Naive thymus-derived CD4-positive, alpha-beta T cell (primary cell): ENCODE data around the gene NUDT4. TPM values are rescaled to one million over a fixed set of nuclear protein-coding genes. Genes with fewer than 3 reads are reported as not detected.

Experiments used
- ATAC-seq: fragments of 150-1000 bp; cut with Tn5 transposase; 2 replicates; pipeline ENCODE4 v1.10.0; 2021; ENCODE audit warnings: mild to moderate bottlenecking, moderate library complexity
- CTCF ChIA-PET: fragments of 350-600 bp; sonication (Branson Sonifier 250); formaldehyde crosslinking; loops from one replicate; lab custom pipeline; 2021; ENCODE audit warnings: antibody characterized with exemption; lab: Charles Lee
- POLR2A ChIA-PET: fragments of 350-600 bp; sonication (Branson Sonifier 250); formaldehyde crosslinking; loops from one replicate; lab custom pipeline; 2021; ENCODE audit warnings: antibody characterized with exemption, inconsistent platforms; lab: Charles Lee
- DNase-seq, 9 donors: peaks; one replicate each; pipeline versions ENCODE4 v3.0.0 to v3.0.0-alpha.2; 2020 to 2022; ENCODE audit warnings: mixed read lengths in 1 of 9
- H3K27ac ChIP-seq: one replicate; pipeline ENCODE4 v1.7.0; 2013; ENCODE audit warnings: mild to moderate bottlenecking, low read depth, low read length, moderate library complexity
- H3K27me3 ChIP-seq, 2 donors: one replicate each; pipeline ENCODE4 v1.7.0; 2013; ENCODE audit warnings: low read length in 2 of 2, mild to moderate bottlenecking in 2 of 2, moderate library complexity in 2 of 2; ENCODE audit not compliant: control insufficient read depth in 2 of 2, insufficient read depth in 2 of 2
- H3K36me3 ChIP-seq, 3 experiments: 1 replicate in 2 of 3; 2 replicates in 1 of 3; pipeline ENCODE4 v1.7.0; 2013; ENCODE audit warnings: low read length in 3 of 3, mild to moderate bottlenecking in 3 of 3, moderate library complexity in 1 of 3; ENCODE audit not compliant: insufficient read depth in 3 of 3, control insufficient read depth in 2 of 3
- H3K4me1 ChIP-seq, 2 donors: one replicate each; pipeline ENCODE4 v1.7.0; 2013; ENCODE audit warnings: low read length in 2 of 2, mild to moderate bottlenecking in 2 of 2, moderate library complexity in 1 of 2; ENCODE audit not compliant: control insufficient read depth in 2 of 2, insufficient read depth in 2 of 2
- H3K4me3 ChIP-seq: 2 replicates; pipeline ENCODE4 v1.7.0; 2013; ENCODE audit warnings: mild to moderate bottlenecking, low read length
- H3K9me3 ChIP-seq, 3 experiments: 1 replicate in 2 of 3; 2 replicates in 1 of 3; pipeline ENCODE4 v1.7.0; 2013; ENCODE audit warnings: low read length in 3 of 3; ENCODE audit not compliant: control insufficient read depth in 2 of 3
- H3K27ac Mint-ChIP-seq, 9 donors: one replicate each; pipeline ENCODE4 v1.8.0; 2020 to 2022; ENCODE audit warnings: mixed read lengths in 9 of 9, mild to moderate bottlenecking in 8 of 9, moderate library complexity in 5 of 9, inconsistent platforms in 2 of 9
- H3K27me3 Mint-ChIP-seq, 5 donors: one replicate each; pipeline ENCODE4 v1.8.0; 2021 to 2022; ENCODE audit warnings: mixed read lengths in 5 of 5, mild to moderate bottlenecking in 1 of 5
- H3K36me3 Mint-ChIP-seq, 5 donors: one replicate each; pipeline ENCODE4 v1.8.0; 2020 to 2022; ENCODE audit warnings: mixed read lengths in 5 of 5, mild to moderate bottlenecking in 3 of 5, inconsistent platforms in 1 of 5
- H3K4me1 Mint-ChIP-seq, 7 donors: one replicate each; pipeline ENCODE4 v1.8.0; 2020 to 2022; ENCODE audit warnings: mixed read lengths in 7 of 7, mild to moderate bottlenecking in 3 of 7, inconsistent platforms in 1 of 7
- H3K4me3 Mint-ChIP-seq, 10 donors: one replicate each; pipeline ENCODE4 v1.8.0; 2020 to 2022; ENCODE audit warnings: mild to moderate bottlenecking in 10 of 10, mixed read lengths in 10 of 10, moderate library complexity in 6 of 10, inconsistent platforms in 2 of 10
- H3K9me3 Mint-ChIP-seq, 11 donors: one replicate each; pipeline ENCODE4 v1.8.0; 2020 to 2022; ENCODE audit warnings: mixed read lengths in 11 of 11, mild to moderate bottlenecking in 4 of 11, inconsistent platforms in 1 of 11, moderate library complexity in 1 of 11
- intact Hi-C, 2 donors: fragments of 100-400 bp; cut with micrococcal nuclease; formaldehyde crosslinking; loops; one replicate each; pipeline ENCODE4 v1.15.1; 2023
- polyA plus RNA-seq, 2 donors: library from polyadenylated mRNA; unstranded; fragments of 300-500 nt; fragmentation: Illumina TruSeq; gene quantifications; one replicate each; pipeline ENCODE4 v1.2.3, GENCODE V29; 2021
- total RNA-seq, 6 experiments: library from RNA in 5 of 6; stranded (reverse) in 5 of 6; gene quantifications; 1 replicate in 5 of 6; 2 replicates in 1 of 6; pipeline ENCODE4 v1.2.3 and lab custom pipeline; 2021 to 2026

Gene NUDT4
- total and polyA plus RNA-seq, 7 experiments from 2014 or later: 37.1 to 85.1 (median 51.2) TPM

GRCh38 chr12:93415723-93416464 is 38.2 kb downstream of the NUDT4 start:
- Histone ChIP-seq H3K36me3 (peaks cover 0 to 2% (median 0%) of the 10 kb centered on the region in 3 experiments), H3K4me3 (no peak overlapping the region), H3K9me3 (no peaks in the 10 kb centered on the region), H3K27me3 (no peaks in the 10 kb centered on the region), H3K27ac (no peak overlapping the region), H3K4me1 (peaks cover 5 to 31% of the 10 kb centered on the region in 2 donors)
- H3K4me1 Mint-ChIP-seq: peaks cover 51 to 92% (median 85%) of the 10 kb centered on the region in 7 donors
- peaks cover 0 to 16% (median 4%) of the 10 kb centered on the region in 5 donors for H3K36me3 Mint-ChIP-seq
- peak overlapping the region in 8 of 10 donors; percentile 20 to 53 (median 40) for H3K4me3 Mint-ChIP-seq
- POLR2A ChIA-PET: no interaction called here
- no peaks in the 10 kb centered on the region for H3K27me3 Mint-ChIP-seq
- DNase-seq: no peak
- peak overlapping the region in 7 of 9 donors; percentile 13 to 75 (median 54) for H3K27ac Mint-ChIP-seq
- no peak for ATAC-seq
- intact Hi-C loops: loop anchor here in 1 of 2 donors (5.0 kb wide), 2 partner anchors 389 to 686 kb away; no protein-coding TSS in a partner anchor
- peaks cover 0 to 1% (median 0%) of the 10 kb centered on the region in 11 donors for H3K9me3 Mint-ChIP-seq
- CTCF ChIA-PET: interaction anchor here (0.6 kb wide), 1 partner anchor 25 kb away, joined by 3 read pairs; no protein-coding TSS in a partner anchor

- H3K9me3 Mint-ChIP-seq: peaks cover 0 to 1% (median 0%) of the 10 kb centered on the region in 11 donors
- Histone ChIP-seq H3K4me1 (peaks cover 0 to 24% of the 10 kb centered on the region in 2 donors), H3K27me3 (no peaks in the 10 kb centered on the region), H3K36me3 (no peaks in the 10 kb centered on the region), H3K9me3 (no peaks in the 10 kb centered on the region), H3K27ac (no peak overlapping the region), H3K4me3 (no peak overlapping the region)
- H3K4me1 Mint-ChIP-seq: peaks cover 49 to 93% (median 86%) of the 10 kb centered on the region in 7 donors
- CTCF ChIA-PET: interaction anchor here (0.5 to 1.5 kb wide), 3 partner anchors 37 to 787 kb away, joined by 3 to 7 read pairs (median 3); no protein-coding TSS in a partner anchor
- peak overlapping the region in 1 of 10 donors; percentile 4 for H3K4me3 Mint-ChIP-seq
- no peak for ATAC-seq
- H3K27ac Mint-ChIP-seq: no peak overlapping the region
- H3K27me3 Mint-ChIP-seq: no peaks in the 10 kb centered on the region
- intact Hi-C loops: loop anchor here in 1 of 2 donors (2.0 to 5.0 kb wide), 3 partner anchors 319 to 684 kb away; no protein-coding TSS in a partner anchor
- H3K36me3 Mint-ChIP-seq: peaks cover 0 to 12% (median 0%) of the 10 kb centered on the region in 5 donors
- POLR2A ChIA-PET: interaction anchor here (0.5 to 1.1 kb wide), 3 partner anchors 8 to 431 kb away, joined by 3 to 4 read pairs (median 3); no protein-coding TSS in a partner anchor
- DNase-seq: no peak
Measured at GRCh38 chr12:93417967-93418480, 40.3 kb downstream of the NUDT4 start.

- peak overlapping the region in 8 of 9 donors; percentile 19 to 92 (median 54) for H3K27ac Mint-ChIP-seq
- POLR2A ChIA-PET: interaction anchor here (0.7 to 1.3 kb wide), 5 partner anchors 18 to 432 kb away, joined by 3 to 6 read pairs (median 3); no protein-coding TSS in a partner anchor
- no peak overlapping the region for H3K27ac ChIP-seq
Measured at GRCh38 chr12:93419388-93420034, 41.8 kb downstream of the NUDT4 start.

GRCh38 chr12:93422050-93422449 is 44.3 kb downstream of the NUDT4 start:
- DNase-seq (no peak), ATAC-seq (no peak)
- Histone ChIP-seq H3K4me3 (no peak overlapping the region), H3K4me1 (peaks cover 11 to 24% of the 10 kb centered on the region in 2 donors), H3K9me3 (no peaks in the 10 kb centered on the region), H3K27me3 (no peaks in the 10 kb centered on the region), H3K27ac (no peak overlapping the region), H3K36me3 (no peaks in the 10 kb centered on the region)
- POLR2A ChIA-PET: interaction anchor here (0.6 to 1.6 kb wide), 2 partner anchors 14 to 45 kb away, joined by 3 read pairs; partner anchors contain the start of gene MRPL42
- peak overlapping the region in 1 of 10 donors; percentile 18 for H3K4me3 Mint-ChIP-seq
- H3K36me3 Mint-ChIP-seq: no peaks in the 10 kb centered on the region
- CTCF ChIA-PET: interaction anchor here (1.1 to 1.2 kb wide), 2 partner anchors 9 to 11 kb away, joined by 3 read pairs; no protein-coding TSS in a partner anchor
- H3K27me3 Mint-ChIP-seq: no peaks in the 10 kb centered on the region
- peak overlapping the region in 7 of 9 donors; percentile 42 to 90 (median 63) for H3K27ac Mint-ChIP-seq
- H3K4me1 Mint-ChIP-seq: peaks cover 48 to 95% (median 90%) of the 10 kb centered on the region in 7 donors
- intact Hi-C loops: loop anchor here in 1 of 2 donors (2.0 kb wide), 1 partner anchor 15 kb away; no protein-coding TSS in a partner anchor
- H3K9me3 Mint-ChIP-seq: peaks cover 0 to 1% (median 0%) of the 10 kb centered on the region in 11 donors

More at GRCh38 chr12:93419388-93420034, 41.8 kb downstream of the NUDT4 start:
- no peaks in the 10 kb centered on the region for H3K27me3 ChIP-seq
- peaks cover 45 to 95% (median 88%) of the 10 kb centered on the region in 7 donors for H3K4me1 Mint-ChIP-seq
- H3K36me3 Mint-ChIP-seq: peaks cover 0 to 4% (median 0%) of the 10 kb centered on the region in 5 donors
- H3K9me3 Mint-ChIP-seq: peaks cover 0 to 1% (median 0%) of the 10 kb centered on the region in 11 donors
- no peak overlapping the region for H3K4me3 ChIP-seq
- no peaks in the 10 kb centered on the region for H3K36me3 ChIP-seq
- ATAC-seq (peak; percentile 88), DNase-seq (peak in 6 of 9 donors; percentile 36 to 68 (median 54))
- intact Hi-C loops: loop anchor here (1.0 to 5.0 kb wide), 11 partner anchors 9 to 683 kb away; partner anchors contain the start of genes MRPL42 (in 1 of the 2) and UBE2N (in 1 of the 2)
- CTCF ChIA-PET: interaction anchor here (0.6 to 2.8 kb wide), 30 partner anchors 9 to 1085 kb away, joined by 3 to 23 read pairs (median 6); no protein-coding TSS in a partner anchor
- H3K4me1 ChIP-seq: peaks cover 0 to 16% of the 10 kb centered on the region in 2 donors
- no peaks in the 10 kb centered on the region for H3K9me3 ChIP-seq
- H3K27me3 Mint-ChIP-seq: no peaks in the 10 kb centered on the region
- peak overlapping the region in 2 of 10 donors; percentile 10 to 34 for H3K4me3 Mint-ChIP-seq

- POLR2A ChIA-PET: interaction anchor here (0.6 to 0.7 kb wide), 3 partner anchors 8 to 469 kb away, joined by 3 to 4 read pairs (median 3); no protein-coding TSS in a partner anchor
- DNase-seq (no peak), ATAC-seq (no peak)
- H3K27ac ChIP-seq: no peak overlapping the region
- Mint-ChIP-seq H3K4me1 (peaks cover 62 to 97% (median 88%) of the 10 kb centered on the region in 7 donors), H3K27ac (peak overlapping the region in 8 of 9 donors; percentile 18 to 90 (median 71)), H3K27me3 (no peaks in the 10 kb centered on the region), H3K9me3 (no peaks in the 10 kb centered on the region), H3K4me3 (peak overlapping the region in 9 of 10 donors; percentile 18 to 71 (median 59)), H3K36me3 (no peaks in the 10 kb centered on the region)
- intact Hi-C loops: no loop called here
- no peaks in the 10 kb centered on the region for H3K9me3 ChIP-seq
- H3K36me3 ChIP-seq: peaks cover 0 to 3% (median 0%) of the 10 kb centered on the region in 3 experiments
- peaks cover 20 to 31% of the 10 kb centered on the region in 2 donors for H3K4me1 ChIP-seq
- CTCF ChIA-PET: interaction anchor here (0.6 to 1.4 kb wide), 7 partner anchors 9 to 891 kb away, joined by 3 to 7 read pairs (median 5); no protein-coding TSS in a partner anchor
- H3K27me3 ChIP-seq: no peaks in the 10 kb centered on the region
- no peak overlapping the region for H3K4me3 ChIP-seq
Measured at GRCh38 chr12:93425736-93426411, 48.1 kb downstream of the NUDT4 start.
